NCI-H1092 (cell line): ENCODE results near the gene TMPRSS2.

Source experiments
- DNase-seq: peaks from one replicate; lab custom pipeline; 2025; lab: John Stamatoyannopoulos, UW

TMPRSS2 gene

DNA sequence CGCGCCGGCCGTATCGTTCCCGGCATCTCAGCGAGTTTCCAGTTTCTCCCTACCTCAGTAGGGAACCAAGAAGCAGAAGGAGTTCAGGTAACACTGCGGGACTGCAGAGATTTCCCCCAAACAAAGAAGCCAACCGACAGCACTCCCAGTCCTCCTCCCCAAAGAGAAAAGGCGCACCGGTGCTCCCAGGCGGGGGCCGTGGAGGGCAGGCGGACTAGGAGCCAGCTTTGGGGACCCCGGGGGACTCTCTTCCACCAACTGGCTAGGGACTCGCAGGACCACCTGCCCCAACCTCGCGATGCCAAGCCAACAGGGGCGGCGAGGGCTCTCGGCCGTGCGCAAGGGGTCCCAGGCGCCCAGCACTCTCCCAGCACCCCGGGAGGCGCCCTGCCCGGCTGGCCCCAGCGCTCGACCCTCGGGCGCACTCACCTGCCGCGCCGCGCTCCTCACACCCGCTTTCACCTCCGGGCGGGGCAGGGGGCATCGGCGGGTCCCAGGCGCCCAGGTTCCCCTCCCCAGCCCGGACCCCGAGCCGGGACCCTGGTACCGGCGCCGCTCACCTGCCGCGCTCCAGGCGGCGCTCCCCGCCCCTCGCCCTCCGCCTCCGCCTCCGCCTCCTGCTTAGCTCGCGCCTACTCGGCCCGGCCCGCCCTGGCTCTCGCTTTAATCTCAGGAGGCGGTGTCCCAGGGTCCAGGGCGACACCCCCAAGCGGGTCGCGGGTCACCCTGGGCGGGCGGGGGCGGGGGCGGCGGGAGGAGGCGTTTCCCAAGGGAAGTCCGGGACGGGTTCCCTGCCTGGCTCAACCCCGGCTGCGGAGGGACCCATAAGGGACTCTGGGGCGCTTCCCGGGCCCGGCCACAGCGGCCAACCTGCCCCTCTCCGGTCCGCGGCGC, at the start of gene TMPRSS2:
TSS of gene TMPRSS2 (minus strand) at position 638 of the 894 bp plus-strand sequence. CDS start 10,025 bp downstream, outside the sequence.
- no peak for DNase-seq

DNA sequence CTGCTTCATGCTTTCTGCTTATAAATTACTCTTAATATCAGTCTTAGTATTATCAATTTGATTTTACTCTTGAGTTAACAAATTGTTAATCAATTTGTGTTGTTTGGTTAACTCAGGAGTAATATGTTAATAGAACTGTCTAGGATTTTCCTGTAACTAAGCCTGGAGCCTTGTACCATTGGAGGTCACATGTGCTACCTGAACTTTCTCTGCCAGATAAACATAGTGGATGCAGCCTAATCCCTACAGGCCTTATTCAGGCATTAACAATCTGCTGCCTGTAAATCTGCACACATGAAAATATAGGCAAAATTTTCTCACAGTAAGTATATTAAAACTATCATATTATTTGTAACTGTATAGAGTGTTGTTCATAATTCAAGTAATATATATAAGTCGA, 47.1 kb upstream of the TMPRSS2 start:
- no peak for DNase-seq

DNA sequence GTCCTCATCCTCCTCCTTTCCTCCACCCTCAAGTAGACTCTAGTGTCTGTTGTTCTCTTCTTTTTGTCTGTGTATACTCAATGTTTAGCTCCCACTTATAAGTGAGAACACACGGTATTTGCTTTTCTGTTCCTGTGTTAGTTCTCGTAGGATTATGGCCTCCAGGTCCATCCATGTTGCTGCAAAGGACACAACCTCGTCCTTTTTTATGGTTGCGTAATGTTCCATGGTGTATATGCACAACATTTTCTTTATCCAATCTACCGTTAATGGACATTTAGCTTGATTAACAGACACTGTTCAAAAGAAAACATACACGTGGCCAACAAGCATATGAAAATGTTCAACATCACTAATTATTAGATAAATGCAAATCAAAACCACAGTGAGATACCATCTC, 44.3 kb upstream of the TMPRSS2 start:
- no peak for DNase-seq

DNA sequence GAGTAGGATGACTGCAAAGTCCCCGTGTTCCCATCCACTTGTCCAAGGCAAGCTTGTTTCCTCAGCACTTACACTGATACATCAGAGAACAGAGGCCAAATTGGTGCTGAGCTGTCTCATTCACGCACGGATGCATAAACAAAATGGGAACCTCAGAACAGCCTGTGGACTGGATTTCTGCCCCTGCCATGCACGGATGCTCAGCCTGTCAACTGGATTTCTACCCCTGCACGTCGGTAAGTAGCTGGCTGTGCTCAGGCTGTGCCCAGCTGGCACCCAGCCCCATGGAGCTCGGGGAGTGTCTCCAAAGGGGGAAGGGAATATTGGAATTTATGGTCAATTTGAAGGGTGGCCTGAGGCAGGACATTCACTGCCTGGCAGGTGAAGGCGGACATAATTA, 40.8 kb upstream of the TMPRSS2 start:
- DNase-seq: no peak

DNA sequence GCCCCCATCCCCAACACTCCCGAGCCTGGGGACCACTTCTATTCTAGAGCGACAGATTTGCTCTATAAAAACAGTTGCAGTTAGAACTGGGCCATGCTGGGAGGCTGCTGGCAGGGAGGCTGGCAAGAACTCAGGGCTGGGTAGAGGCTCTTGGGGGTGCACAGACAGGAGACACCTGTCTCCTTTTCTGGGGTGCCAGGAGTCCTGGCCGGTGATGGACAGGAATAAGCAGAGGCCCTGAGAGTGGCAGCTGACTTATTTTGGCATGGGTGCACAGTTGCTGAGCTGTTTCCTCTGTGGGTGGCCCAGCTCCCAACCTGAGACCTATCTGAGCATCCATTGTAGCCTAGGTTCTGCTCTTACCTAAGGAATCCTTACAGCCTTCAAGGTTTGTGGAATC, 39.2 kb upstream of the TMPRSS2 start:
- DNase-seq: no peak

DNA sequence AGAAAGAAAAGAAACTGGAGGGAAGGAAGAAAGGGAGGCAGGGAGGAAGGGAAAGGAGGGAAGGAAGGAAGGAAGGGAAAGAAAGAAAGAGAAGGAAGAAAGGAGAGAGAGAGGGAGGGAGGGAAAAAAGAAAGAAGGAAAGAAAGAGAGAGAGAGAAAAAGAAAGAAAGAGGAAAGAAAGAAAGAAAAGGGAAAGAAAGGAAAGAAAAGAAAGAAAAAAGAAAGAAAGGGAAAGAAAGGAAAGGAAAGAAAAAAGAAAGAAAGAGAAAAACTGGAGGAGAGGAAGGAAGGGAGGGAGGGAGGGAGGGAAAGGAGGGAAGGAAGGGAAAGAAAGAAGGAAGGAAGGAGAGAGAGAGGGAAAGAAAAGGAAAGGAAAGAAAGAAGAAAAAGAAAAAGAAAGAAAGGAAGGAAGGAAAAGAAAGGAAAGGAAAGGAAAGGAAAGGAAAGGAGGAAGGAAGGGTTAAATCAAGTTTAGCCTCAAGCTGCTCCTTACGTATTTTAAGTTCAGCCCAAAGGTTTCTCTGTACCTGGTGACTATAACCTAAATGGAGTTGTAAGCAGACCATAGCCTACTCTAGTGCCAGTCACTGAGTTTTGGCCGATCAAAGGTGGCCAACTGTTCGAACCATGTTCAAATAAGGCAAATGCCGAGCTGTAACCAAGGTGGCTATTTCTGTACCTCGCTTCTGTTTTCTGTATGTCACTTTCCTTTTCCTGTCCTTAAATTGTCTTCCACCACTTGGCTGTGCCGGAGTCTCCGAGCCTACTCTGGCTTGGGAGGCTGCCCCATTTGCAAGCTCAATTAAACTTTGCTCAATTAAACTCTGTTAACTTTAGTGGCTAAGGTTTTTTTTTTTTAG, 37.8 kb upstream of the TMPRSS2 start:
- no peak for DNase-seq

DNA sequence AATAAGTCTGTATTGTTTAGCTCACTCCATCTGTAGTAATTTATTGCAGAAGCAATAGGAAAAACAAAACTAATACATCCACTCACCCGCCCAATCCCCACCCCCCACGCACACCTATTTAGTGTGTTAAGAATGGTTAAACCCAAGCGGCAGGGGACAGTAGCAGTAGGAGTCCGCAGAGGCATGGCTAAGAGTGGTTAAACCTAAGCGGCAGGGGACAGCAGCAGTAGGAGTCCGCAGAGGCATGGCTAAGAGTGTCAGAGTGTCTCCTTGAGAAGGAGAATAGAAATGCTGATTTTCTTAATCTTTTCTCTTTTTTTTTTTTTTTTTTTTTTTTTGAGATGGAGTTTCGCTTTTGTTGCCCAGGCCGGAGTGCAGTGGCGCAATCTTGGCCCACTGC, 34.8 kb upstream of the TMPRSS2 start:
- DNase-seq: no peak

DNA sequence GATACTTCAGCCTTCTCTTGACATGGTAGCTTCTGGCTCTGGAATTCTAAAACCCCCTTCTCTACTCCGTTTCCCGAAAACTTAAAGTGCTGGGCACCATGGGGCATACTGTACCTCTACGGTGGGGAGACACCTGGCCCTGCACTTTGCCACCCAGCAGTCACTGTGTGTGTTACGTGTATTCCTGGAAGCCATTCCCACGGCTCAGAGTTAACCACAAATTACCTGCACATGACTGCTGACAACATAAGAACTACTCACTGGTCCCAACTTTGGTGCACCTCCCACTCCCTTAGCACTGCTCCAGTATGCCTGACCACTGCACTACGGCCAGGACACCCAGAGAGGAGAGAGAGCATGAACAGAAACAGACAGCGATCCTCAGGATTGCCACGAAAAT, 29.4 kb upstream of the TMPRSS2 start:
- DNase-seq: no peak

DNA sequence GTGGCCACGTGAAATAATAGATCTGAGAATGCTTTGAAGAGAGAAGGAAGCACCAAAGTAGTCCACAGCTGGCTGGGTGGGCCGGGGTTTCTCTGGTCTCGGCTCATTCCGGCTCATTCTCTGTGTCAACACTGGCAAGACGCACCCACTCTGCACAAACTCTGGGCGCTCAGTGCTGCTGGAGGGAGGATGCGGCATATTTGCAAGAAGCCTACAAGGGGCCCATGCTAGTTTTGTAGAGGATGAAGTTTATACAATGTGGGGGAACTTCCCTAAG, 28.8 kb upstream of the TMPRSS2 start:
- no peak for DNase-seq

DNA sequence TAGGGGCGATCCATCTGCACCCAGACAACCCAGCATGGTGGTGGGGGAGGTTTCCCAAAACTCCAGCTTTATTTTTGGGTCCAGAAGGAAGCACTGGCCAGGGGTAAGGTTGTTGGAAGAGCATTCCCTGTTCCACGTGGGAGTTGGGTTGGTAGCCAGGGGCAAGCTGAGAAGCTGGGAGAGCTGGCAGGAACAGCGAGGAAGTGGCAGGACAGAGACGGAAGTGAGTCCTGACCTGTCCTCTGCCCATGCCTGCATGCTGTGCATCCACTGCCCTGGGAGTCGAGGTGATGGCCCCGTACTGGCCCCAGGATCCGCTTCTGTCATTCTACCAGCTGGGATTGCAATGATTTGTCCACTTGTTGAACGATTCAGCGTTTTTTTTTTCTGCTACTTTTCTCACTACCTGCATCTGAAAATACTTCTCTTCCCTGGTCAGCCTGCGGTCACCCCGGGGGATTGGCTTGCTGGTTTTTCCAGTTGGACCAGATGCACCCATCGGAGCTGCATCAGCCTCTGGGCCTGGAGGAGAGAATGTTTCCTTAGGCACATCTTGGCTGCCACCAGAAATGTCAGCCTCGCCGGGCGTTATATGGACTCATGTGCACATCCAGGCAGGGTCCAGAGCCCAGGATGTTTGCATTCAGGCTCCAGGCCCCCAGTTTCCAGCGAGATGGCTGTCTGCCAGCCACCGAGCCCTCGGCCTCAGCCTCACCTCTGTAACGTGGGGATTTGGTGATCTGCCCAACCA, 28.3 kb upstream of the TMPRSS2 start:
- DNase-seq: no peak

DNA sequence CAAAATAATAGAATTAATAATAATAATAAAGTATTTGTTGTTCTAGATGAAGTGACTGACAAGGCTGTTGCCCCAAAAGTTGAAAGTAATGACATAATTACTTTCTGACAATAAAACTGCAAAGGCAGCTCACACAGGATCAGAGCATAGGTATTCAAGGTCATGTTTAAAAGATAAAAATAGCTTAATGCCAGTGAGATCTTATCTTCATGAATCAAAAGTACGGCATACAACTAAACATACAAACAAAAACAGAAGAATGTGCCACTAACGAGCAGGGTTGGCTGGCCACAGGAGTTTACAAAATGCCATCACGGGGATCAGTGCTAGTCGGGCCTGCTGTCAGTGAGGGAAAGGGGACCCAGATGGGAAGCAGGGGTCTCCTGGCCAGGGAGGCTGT, 22.4 kb upstream of the TMPRSS2 start:
- DNase-seq: no peak

DNA sequence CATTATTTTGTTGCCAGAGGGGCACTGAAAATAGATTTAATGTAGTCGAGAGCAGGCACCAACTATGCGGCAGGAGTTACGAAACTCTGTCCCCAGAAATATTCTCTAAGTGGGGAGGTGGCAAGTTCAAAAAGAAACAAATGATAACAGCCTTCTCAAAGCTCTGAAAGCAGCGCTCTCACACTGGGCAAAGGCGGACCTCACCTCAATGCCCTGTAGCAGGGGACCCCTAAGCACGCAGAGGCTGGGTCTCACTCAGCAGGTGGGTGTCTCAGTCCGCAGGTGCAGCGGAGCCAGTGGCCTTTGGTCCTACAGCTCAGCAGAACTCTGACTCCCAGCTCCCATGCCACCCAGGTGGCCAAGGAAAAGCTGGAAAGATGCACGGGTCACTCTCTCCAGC, 21.8 kb upstream of the TMPRSS2 start:
- no peak for DNase-seq

DNA sequence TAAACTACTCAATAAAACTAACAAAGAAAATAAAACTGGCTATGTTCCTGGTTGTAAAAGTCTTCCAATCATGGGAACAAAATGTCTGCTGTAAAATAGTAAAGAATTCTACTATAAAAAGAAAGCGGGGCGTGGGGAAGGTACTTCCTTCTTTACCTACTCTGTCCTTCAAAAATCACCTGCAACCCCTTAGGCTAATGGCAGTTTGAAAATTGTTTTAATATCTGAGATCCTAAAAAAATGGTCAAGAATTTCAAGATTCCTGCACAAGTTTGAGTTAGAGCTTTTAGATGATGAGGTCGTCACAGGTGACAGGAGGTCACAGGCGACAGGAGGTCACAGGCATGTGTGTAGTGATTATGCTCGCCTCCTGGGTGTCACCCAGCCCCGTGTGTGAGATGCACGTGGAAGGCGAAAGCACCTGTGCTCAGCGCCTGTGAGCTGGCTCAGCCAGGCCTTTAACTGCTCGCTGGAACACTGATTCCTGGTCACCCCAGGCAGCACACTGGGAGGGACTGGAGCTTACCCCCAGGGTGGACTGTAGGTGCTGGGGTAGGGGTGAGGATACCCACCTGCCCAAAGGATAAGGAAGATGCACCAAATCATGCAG, 18.6 kb upstream of the TMPRSS2 start:
- no peak for DNase-seq

DNA sequence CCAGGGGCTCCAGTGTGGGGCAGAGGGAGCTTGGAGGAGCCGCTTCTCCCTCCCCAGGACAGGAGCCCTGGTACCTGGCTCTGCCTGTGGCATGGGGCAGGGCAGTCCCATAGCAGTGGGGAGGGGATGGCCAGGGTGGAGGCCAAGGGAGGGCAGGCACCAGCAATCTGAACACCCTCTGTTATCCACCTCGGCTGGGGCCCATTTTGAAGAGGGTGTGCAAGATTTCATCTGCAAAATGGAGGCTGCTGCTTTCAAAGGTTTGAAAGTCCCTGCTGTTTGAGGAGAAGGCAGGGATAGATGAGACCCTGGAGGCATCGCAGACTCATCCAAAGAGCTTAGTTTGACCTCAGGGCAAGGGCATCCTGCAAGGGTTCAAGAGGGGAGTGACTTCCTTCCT, 15.2 kb upstream of the TMPRSS2 start:
- DNase-seq: no peak

DNA sequence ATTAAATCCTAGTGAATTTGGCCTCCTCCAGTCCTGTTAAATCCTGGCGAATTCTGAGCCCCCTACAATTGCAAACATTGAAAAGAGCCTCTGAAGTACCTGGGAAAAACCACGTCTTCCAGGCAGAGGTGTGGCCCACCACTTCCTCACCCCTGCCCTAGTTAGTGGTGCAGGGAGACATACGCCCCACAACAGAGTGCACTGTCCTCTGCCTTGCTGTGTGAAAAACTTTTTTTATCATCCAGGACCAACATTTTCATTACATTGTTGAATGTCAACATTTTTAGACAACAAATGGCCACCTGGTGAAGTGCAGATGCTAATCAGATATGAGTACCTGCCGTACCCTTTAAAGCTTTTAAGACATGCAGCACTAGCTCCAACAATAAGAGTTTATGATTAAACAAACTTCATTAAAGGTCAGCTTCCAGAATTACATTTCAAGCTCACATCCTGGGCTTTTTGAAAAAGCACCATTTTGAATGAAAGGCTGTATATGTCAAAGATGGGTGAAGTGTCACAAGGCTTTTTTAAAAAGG, 13.6 kb upstream of the TMPRSS2 start:
- no peak for DNase-seq

DNA sequence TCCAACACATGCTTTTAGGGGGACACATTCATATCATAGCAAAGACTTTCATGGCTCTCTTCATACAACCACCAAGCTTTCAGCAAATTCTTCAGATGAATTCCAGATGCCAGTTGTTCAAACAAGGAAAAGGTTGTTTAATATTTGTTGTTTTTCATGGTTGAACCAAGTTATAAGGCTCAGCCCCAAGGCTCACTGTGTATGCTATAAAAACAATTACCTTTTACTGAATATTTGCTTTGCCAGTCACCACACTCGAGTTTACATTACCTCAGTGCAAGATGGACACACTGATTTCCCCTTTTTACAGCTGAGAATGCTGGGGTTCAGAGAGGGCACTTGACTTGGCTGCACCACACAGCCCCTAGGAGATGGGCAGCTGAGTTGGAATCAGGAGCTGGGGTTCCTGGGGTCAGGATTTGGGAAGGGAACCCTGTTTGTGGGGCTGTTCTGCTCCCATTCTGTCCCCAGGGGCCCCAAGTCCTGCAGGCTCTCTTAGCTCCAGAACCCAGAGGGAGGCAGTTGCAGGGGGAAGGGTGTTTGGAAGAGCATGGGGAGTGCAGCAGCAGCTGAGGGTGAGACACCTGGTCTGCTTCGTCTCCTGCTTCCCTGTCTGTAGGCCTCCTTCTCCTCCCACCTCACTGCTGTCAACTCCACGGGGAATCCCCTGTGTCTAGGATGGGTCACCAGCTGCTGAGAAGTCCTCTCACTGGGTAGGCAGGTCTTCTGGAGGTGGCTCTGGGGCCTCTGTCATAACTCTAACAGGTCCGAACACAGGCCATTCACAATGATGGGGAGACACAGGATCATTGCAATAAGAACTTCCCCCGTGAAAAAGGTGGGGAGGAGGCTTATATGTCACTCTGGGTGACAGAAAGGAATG, 12.8 kb upstream of the TMPRSS2 start:
- DNase-seq: no peak

DNA sequence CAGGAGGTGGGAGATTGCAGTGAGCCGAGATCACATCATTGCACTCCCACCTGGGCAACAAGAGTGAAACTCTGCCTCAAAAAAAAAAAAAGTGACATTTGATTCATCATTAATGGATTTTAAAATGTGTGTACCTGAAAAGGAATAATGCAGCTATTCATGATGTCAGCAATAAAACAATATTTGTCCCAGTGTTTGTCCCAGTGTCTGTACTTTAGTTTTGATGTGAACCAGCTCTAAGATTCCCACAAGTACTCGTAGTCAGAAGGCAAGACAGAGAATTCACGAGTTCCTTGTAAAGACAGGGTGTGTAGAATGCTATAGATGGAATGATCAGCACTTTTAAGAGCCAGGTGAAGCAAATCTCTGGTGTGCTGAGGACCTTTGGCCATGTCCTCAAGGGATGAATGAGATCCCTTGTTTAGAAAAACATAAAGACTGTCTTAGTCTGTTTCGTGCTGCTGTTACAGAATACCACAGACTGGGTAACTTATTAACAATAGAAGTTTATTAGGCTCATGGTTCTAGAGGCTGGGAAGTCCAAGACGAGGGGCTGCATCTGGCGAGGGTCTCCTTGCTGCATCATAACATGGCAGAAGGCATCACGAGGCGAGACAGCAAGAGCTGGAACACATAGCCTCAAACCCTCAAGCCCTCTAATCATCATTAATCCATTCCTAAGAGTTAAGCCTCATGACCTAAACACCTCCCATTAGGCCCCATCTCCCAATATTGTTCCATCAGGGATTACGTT, 12.0 kb upstream of the TMPRSS2 start:
- no peak for DNase-seq

DNA sequence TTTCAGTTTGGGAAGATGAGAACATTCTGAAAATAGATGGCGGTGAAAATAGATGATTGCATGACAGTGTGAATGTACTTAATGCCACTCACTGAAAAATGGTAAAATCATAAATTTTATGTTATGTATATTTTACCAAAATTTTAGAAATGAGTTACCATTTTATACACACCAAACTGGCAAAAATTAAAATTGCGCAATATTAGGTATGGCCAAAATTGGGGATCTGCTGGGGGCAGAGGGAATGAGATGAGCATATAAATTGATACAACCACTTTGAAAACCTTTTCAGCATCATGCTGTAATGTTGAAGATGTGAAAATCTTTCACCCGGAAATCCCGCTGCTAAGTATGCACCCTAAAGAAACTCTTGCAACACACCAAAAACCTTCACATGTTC, 10.8 kb upstream of the TMPRSS2 start:
- no peak for DNase-seq

DNA sequence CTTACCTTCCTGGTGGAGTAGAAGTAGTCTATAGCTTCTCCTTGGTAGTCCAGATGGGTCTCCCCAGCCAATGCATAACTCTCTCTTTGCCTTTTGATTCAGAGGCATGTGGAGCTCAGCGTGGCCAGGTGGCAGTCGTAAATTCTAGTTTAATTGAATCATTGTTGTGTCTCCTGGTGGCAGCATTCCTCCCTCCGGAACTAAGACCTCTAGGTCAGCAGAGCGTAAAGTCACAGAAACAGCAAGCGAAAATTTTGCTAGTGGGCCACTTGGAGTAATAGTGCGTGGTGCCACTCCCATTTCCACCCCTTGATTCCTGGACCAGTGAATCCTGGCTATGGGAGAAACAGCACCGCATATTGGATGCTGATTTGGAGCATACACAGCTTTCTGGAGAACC, 3.9 kb upstream of the TMPRSS2 start:
- no peak for DNase-seq

DNA sequence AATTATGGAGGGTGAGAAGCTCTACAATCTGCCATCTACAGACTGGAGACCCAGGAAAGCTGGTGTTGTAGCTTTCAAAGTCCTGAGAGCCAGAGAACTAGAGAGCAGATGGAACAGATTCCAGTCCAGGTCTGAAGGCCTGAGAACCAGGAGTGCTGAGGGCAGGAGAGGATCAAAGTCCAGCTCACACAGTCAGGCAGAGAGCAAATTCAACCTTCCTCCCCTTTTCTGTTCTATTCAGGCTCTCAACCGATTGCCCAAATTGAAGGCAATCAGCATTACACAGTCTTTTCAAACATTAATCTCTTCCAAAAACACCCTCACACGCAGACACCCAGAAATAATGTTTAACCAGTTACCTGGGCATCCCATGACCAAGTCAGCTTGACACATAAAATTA, 2.5 kb upstream of the TMPRSS2 start:
- no peak for DNase-seq
